COR-L47 (cell line): ENCODE measurements around the gene ENOX1.

Source experiments
- DNase-seq: peaks from one replicate; lab custom pipeline; 2025; lab: John Stamatoyannopoulos, UW

The ENOX1 gene

GRCh38 chr13:43388282-43389034, 398.3 kb downstream of the ENOX1 start:
- DNase-seq = peak; percentile 11

- DNase-seq = no peak
Measured at GRCh38 chr13:43387880-43388279, 398.9 kb downstream of the ENOX1 start.

- peak; percentile 80 for DNase-seq
Measured at GRCh38 chr13:43383498-43384165, 403.1 kb downstream of the ENOX1 start.

GRCh38 chr13:43379738-43380137, 407.0 kb downstream of the ENOX1 start:
- DNase-seq = no peak

- DNase-seq = no peak
Measured at GRCh38 chr13:43377973-43378372, 408.8 kb downstream of the ENOX1 start.

GRCh38 chr13:43377149-43377548, 409.6 kb downstream of the ENOX1 start:
- no peak for DNase-seq

GRCh38 chr13:43376596-43376995, 410.2 kb downstream of the ENOX1 start:
- no peak for DNase-seq

GRCh38 chr13:43375797-43376465, 410.8 kb downstream of the ENOX1 start:
- no peak for DNase-seq

GRCh38 chr13:43374621-43375020, 412.2 kb downstream of the ENOX1 start:
- DNase-seq = no peak

GRCh38 chr13:43373400-43373799, 413.4 kb downstream of the ENOX1 start:
- DNase-seq = no peak

- DNase-seq = no peak
Measured at GRCh38 chr13:43370842-43371241, 415.9 kb downstream of the ENOX1 start.

GRCh38 chr13:43369319-43369718, 417.5 kb downstream of the ENOX1 start:
- no peak for DNase-seq

GRCh38 chr13:43368003-43368402, 418.8 kb downstream of the ENOX1 start:
- DNase-seq = no peak

GRCh38 chr13:43365039-43365344, 421.8 kb downstream of the ENOX1 start:
- DNase-seq = no peak

- no peak for DNase-seq
Measured at GRCh38 chr13:43364210-43365038, 422.3 kb downstream of the ENOX1 start.

- DNase-seq = no peak
Measured at GRCh38 chr13:43363156-43363953, 423.4 kb downstream of the ENOX1 start.

GRCh38 chr13:43362556-43362955, 424.2 kb downstream of the ENOX1 start:
- no peak for DNase-seq

- no peak for DNase-seq
Measured at GRCh38 chr13:43360892-43361610, 425.7 kb downstream of the ENOX1 start.

GRCh38 chr13:43360171-43360570, 426.6 kb downstream of the ENOX1 start:
- DNase-seq = no peak

- no peak for DNase-seq
Measured at GRCh38 chr13:43359536-43359935, 427.2 kb downstream of the ENOX1 start.

- no peak for DNase-seq
Measured at GRCh38 chr13:43357564-43357963, 429.2 kb downstream of the ENOX1 start.
